ENCODE measurements around the gene MAST4. TPM values are rescaled to one million over a fixed set of nuclear protein-coding genes. Genes with fewer than 3 reads are reported as not detected.

MAST4 gene
- total and polyA plus RNA-seq, 4 donors, result 3.7 to 9.5 (median 6.5) TPM

- H3K9ac ChIP-seq (ENCODE audit: low read depth in 1 of 2, low read length in 2 of 2), result no peak within 1 kb of the TSS
- no peak for DNase-seq (ENCODE audit: low spot score)
- WGBS, result 77% methylated on average over 5 of the region's 5 CpGs
- H3K27me3 ChIP-seq (ENCODE audit: control insufficient read depth in 4 of 4, insufficient read depth in 4 of 4, low read length in 3 of 4), result no peaks in the 10 kb centered on the region
- H3K27ac ChIP-seq (ENCODE audit: low read depth in 1 of 2, low read length in 2 of 2), result no peak within 1 kb of the TSS
- no peak within 1 kb of the TSS for H3K4me3 ChIP-seq (ENCODE audit: low read depth in 1 of 3, low read length in 3 of 3)
- no peaks in the 10 kb centered on the region for H3K4me1 ChIP-seq (ENCODE audit: control insufficient read depth in 4 of 4, insufficient read depth in 4 of 4, low read length in 3 of 4)
- no peaks in the 10 kb centered on the region for H3K9me3 ChIP-seq (ENCODE audit: control insufficient read depth in 4 of 4, low read length in 3 of 4)
- TF ChIP-seq EGR1 (IDR thresholded peaks at IDR 0.05; ENCODE audit: low read depth in 2 of 2) (no peak), RXRA (IDR thresholded peaks at IDR 0.05) (no peak), FOXA1 (IDR thresholded peaks at IDR 0.05) (no peak), ZBTB33 (IDR thresholded peaks at IDR 0.05) (no peak), MAX (IDR thresholded peaks at IDR 0.05) (no peak), REST (IDR thresholded peaks at IDR 0.05) (no peak)
- H3K36me3 ChIP-seq (ENCODE audit: control insufficient read depth in 4 of 4, insufficient read depth in 3 of 4, low read depth in 1 of 4, low read length in 3 of 4), result no peaks in the 10 kb centered on the region
Measured at GRCh38 chr5:67196537-67197059, 600.4 kb downstream of the MAST4 start, which contains the start of gene CD180. TSS of gene CD180 (minus strand) at chr5:67196799. CDS start at chr5:67196641, 158 bp downstream.

GRCh38 chr5:67197536-67197935, 601.3 kb downstream of the MAST4 start:
- Histone ChIP-seq H3K4me1 (ENCODE audit: control insufficient read depth in 4 of 4, insufficient read depth in 4 of 4, low read length in 3 of 4) (no peaks in the 10 kb centered on the region), H3K4me3 (ENCODE audit: low read depth in 1 of 3, low read length in 3 of 3) (no peak overlapping the region), H3K9me3 (ENCODE audit: control insufficient read depth in 4 of 4, low read length in 3 of 4) (no peaks in the 10 kb centered on the region), H3K27me3 (ENCODE audit: control insufficient read depth in 4 of 4, insufficient read depth in 4 of 4, low read length in 3 of 4) (no peaks in the 10 kb centered on the region), H3K36me3 (ENCODE audit: control insufficient read depth in 4 of 4, insufficient read depth in 3 of 4, low read depth in 1 of 4, low read length in 3 of 4) (no peaks in the 10 kb centered on the region), H3K27ac (ENCODE audit: low read depth in 1 of 2, low read length in 2 of 2) (no peak overlapping the region), H3K9ac (ENCODE audit: low read depth in 1 of 2, low read length in 2 of 2) (no peak overlapping the region)
- DNase-seq (ENCODE audit: low spot score), result no peak
- no peak for TF ChIP-seq EGR1 (IDR thresholded peaks at IDR 0.05; ENCODE audit: low read depth in 2 of 2)
- TF ChIP-seq REST (IDR thresholded peaks at IDR 0.05), result no peak
- TF ChIP-seq NR2F2 (IDR thresholded peaks at IDR 0.05), result no peak
- TF ChIP-seq GABPA (IDR thresholded peaks at IDR 0.05 in 1 of 2, conservative IDR thresholded peaks at IDR 0.05 in 1 of 2), result no peak
- no peak for TF ChIP-seq RXRA (IDR thresholded peaks at IDR 0.05)
- TF ChIP-seq HNF4A (conservative IDR thresholded peaks at IDR 0.05), result no peak
- no peak for TF ChIP-seq HNF4G (IDR thresholded peaks at IDR 0.05)
- TF ChIP-seq YY1 (IDR thresholded peaks at IDR 0.05), result no peak
- no peak for TF ChIP-seq FOXA2 (IDR thresholded peaks at IDR 0.05)
- TF ChIP-seq SP1 (IDR thresholded peaks at IDR 0.05), result no peak
- TF ChIP-seq RAD21 (IDR thresholded peaks at IDR 0.05), result no peak
- no peak for TF ChIP-seq CTCF (IDR thresholded peaks at IDR 0.05; ENCODE audit: low read depth, low read length, missing input control)
- 93% methylated on average over 1 of the region's 1 CpG for WGBS

All from liver (tissue), 9 donors.